Measurements from ENCODE around the gene ZBTB32. TPM values are rescaled to one million over a fixed set of nuclear protein-coding genes. Genes with fewer than 3 reads are reported as not detected.
A peak's percentile ranks its signal among the peaks of the same experiment; 100 is the strongest.

The ZBTB32 gene
- polyA plus RNA-seq, 2 of the 4 experiments (the other 2 are of a cell fraction): not detected

DNA sequence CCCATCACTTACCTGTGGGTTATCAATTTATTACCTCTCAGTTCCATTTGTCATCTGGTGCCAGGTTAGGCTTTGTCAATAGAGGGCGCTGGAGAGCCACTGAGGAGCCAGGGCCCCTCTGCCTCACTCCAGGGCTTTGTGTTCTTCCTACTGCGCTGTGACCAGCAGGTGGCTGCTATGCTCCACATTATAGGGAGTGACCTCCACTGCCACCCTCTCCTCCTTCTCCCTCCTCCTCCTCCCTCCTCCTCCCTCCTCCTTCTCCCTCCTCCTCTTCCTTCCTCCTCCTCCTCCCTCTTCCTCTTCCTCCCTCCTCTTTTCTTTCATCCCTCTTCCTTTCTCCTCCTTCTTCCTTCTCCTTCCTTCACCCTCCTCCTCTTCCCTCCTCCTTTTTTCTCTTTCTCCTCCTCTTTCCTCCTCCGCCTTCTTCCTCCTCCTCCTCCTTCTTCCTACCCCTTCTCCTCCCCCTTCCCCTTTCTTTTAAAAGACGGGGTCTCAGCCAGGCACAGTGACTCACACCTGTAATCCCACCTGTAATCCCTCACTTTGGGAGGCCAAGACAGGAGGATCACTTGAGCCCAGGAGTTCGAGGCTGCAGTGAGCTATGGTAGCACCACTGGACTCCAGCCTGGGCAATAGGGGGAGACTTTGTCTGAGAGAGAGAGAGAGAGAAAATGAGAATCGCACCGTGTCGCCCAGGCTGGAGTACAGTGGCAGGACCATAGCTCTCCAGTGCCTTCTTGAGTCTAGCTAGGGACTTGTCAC, 10.3 kb upstream of the ZBTB32 start (continued):
- TF ChIP-seq HOXB13 (CRISPR knock-in tag; IDR thresholded peaks at IDR 0.05; ENCODE audit: low read depth): no peak
- no peak for TF ChIP-seq EHMT2 (IDR thresholded peaks at IDR 0.05; ENCODE audit: low read depth)
- TF ChIP-seq, protein P1, sequence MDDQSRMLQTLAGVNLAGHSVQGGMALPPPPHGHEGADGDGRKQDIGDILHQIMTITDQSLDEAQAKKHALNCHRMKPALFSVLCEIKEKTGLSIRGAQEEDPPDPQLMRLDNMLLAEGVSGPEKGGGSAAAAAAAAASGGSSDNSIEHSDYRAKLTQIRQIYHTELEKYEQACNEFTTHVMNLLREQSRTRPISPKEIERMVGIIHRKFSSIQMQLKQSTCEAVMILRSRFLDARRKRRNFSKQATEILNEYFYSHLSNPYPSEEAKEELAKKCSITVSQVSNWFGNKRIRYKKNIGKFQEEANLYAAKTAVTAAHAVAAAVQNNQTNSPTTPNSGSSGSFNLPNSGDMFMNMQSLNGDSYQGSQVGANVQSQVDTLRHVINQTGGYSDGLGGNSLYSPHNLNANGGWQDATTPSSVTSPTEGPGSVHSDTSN (IDR thresholded peaks at IDR 0.05): no peak
- TF ChIP-seq JUN (IDR thresholded peaks at IDR 0.05): peak in 1 of 2 experiments; percentile 29; a peak in 2 of 5 replicates
- TF ChIP-seq, protein P2, sequence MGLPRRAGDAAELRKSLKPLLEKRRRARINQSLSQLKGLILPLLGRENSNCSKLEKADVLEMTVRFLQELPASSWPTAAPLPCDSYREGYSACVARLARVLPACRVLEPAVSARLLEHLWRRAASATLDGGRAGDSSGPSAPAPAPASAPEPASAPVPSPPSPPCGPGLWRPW (IDR thresholded peaks at IDR 0.05): no peak
- TF ChIP-seq NFE2L2 (conservative IDR thresholded peaks at IDR 0.05; ENCODE audit: low read length): no peak
- TF ChIP-seq, protein P3, sequence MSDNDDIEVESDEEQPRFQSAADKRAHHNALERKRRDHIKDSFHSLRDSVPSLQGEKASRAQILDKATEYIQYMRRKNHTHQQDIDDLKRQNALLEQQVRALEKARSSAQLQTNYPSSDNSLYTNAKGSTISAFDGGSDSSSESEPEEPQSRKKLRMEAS (IDR thresholded peaks at IDR 0.05): 0 out of 2 replicates have a peak, but pooled peaks have one; percentile 37
- no peak for TF ChIP-seq RFX5 (IDR thresholded peaks at IDR 0.05)
- TF ChIP-seq ESRRA (IDR thresholded peaks at IDR 0.05; ENCODE audit: borderline replicate concordance, low read length): no peak
- 0 out of 2 replicates have a peak, but pooled peaks have one; percentile 35 for TF ChIP-seq MYC (IDR thresholded peaks at IDR 0.05; ENCODE audit: borderline replicate concordance, low read length)
- TF ChIP-seq POLR2A (IDR thresholded peaks at IDR 0.05; ENCODE audit: low read length): no peak
- TF ChIP-seq TFCP2L1 (CRISPR knock-in tag; IDR thresholded peaks at IDR 0.05): no peak
- no peak for TF ChIP-seq ZSCAN20 (CRISPR knock-in tag; IDR thresholded peaks at IDR 0.05)
- no peak for TF ChIP-seq HOXA7 (CRISPR knock-in tag; IDR thresholded peaks at IDR 0.05)
- TF ChIP-seq MAFK (IDR thresholded peaks at IDR 0.05; ENCODE audit: partially characterized antibody): no peak
- TF ChIP-seq SMC3 (IDR thresholded peaks at IDR 0.05): peak; percentile 99
- no peak for TF ChIP-seq NPAS2 (CRISPR knock-in tag; IDR thresholded peaks at IDR 0.05; ENCODE audit: borderline replicate concordance)
- no peak for TF ChIP-seq RARB (CRISPR knock-in tag; IDR thresholded peaks at IDR 0.05)
- no peak for TF ChIP-seq TP53 (CRISPR knock-in tag; IDR thresholded peaks at IDR 0.05)
- TF ChIP-seq, protein P4, sequence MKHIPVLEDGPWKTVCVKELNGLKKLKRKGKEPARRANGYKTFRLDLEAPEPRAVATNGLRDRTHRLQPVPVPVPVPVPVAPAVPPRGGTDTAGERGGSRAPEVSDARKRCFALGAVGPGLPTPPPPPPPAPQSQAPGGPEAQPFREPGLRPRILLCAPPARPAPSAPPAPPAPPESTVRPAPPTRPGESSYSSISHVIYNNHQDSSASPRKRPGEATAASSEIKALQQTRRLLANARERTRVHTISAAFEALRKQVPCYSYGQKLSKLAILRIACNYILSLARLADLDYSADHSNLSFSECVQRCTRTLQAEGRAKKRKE (CRISPR knock-in tag; IDR thresholded peaks at IDR 0.05; ENCODE audit: low read depth): no peak
- no peak for TF ChIP-seq CEBPB (IDR thresholded peaks at IDR 0.05)
- TF ChIP-seq CBX2 (IDR thresholded peaks at IDR 0.05; ENCODE audit: borderline replicate concordance, low read depth): no peak
- no peak for TF ChIP-seq HEYL (CRISPR knock-in tag; IDR thresholded peaks at IDR 0.05)
- no peak for TF ChIP-seq POLR2AphosphoS2 (conservative IDR thresholded peaks at IDR 0.05; ENCODE audit: low read length)
- no peak for TF ChIP-seq ZNF302 (CRISPR knock-in tag; IDR thresholded peaks at IDR 0.05)
- 0 out of 2 replicates have a peak, but pooled peaks have one; percentile 25 for TF ChIP-seq HDAC2 (IDR thresholded peaks at IDR 0.05)
- TF ChIP-seq JUNB (IDR thresholded peaks at IDR 0.05): no peak
- TF ChIP-seq FOSB (CRISPR knock-in tag; IDR thresholded peaks at IDR 0.05): no peak
- TF ChIP-seq CBX8 (IDR thresholded peaks at IDR 0.05): no peak

DNA sequence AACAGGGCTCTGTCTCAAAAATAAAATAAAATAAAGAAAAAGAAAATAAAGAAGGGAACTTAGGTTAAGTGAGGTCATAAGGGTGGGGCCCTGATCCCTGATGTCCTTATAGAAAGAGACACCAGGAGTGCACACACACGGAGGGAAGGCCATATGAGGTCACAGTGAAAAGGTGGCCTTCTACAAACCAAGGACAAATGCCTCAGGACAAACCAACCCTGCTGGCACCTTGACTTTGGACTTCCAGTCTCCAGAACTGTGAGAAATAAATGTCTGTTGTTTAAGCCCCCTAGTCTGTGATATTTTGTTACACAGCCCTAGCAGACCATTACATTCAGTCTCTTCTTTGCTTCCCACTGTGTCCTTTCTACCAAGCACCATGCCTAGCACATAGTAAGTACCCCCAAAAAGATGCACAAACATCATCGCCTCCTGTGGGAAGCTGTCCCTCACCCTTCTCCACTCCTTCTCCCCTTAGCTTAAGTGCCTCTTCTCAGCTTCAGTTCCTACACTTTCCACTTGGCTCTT, 8.4 kb upstream of the ZBTB32 start:
- no peak for FAIRE-seq
- 54% methylated on average over 2 of the region's 2 CpGs for WGBS (ENCODE audit: missing lambda C conversion rate)
- ChIA-PET CTCF (interaction anchor here (0.6 to 13.6 kb wide), 18 partner anchors 9 to 489 kb away, joined by 3 to 161 read pairs (median 4); partner anchors contain the start of genes PSENEN and U2AF1L4), POLR2A (no interaction called here)
- no peak for TF ChIP-seq FOSB (CRISPR knock-in tag; IDR thresholded peaks at IDR 0.05)
- TF ChIP-seq, protein P5, sequence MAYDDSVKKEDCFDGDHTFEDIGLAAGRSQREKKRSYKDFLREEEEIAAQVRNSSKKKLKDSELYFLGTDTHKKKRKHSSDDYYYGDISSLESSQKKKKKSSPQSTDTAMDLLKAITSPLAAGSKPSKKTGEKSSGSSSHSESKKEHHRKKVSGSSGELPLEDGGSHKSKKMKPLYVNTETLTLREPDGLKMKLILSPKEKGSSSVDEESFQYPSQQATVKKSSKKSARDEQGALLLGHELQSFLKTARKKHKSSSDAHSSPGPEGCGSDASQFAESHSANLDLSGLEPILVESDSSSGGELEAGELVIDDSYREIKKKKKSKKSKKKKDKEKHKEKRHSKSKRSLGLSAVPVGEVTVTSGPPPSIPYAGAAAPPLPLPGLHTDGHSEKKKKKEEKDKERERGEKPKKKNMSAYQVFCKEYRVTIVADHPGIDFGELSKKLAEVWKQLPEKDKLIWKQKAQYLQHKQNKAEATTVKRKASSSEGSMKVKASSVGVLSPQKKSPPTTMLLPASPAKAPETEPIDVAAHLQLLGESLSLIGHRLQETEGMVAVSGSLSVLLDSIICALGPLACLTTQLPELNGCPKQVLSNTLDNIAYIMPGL (CRISPR knock-in tag; IDR thresholded peaks at IDR 0.05; ENCODE audit: borderline replicate concordance): no peak
- TF ChIP-seq, protein P3 (IDR thresholded peaks at IDR 0.05): no peak
- no peak for TF ChIP-seq CBX2 (IDR thresholded peaks at IDR 0.05; ENCODE audit: borderline replicate concordance, low read depth)
- Histone ChIP-seq H3K4me2 (no peak overlapping the region), H3K4me1 (no peaks in the 10 kb centered on the region), H3K9me3 (no peaks in the 10 kb centered on the region), H3K27ac (no peak overlapping the region), H3K4me3 (no peak overlapping the region)
- DNase-seq (ENCODE audit: low read depth in 1 of 2, low spot score in 1 of 2): no peak
- no peak for ATAC-seq
